BJ (cell line): ENCODE data around the gene C10orf105. TPM values are rescaled to one million over a fixed set of nuclear protein-coding genes. Genes with fewer than 3 reads are reported as not detected.

Source experiments
- CTCF ChIA-PET: fragments of 350-600 bp; formaldehyde crosslinking; extraction: SDS; loops from one replicate; lab custom pipeline; 2021; ENCODE audit warnings: antibody characterized with exemption, inconsistent platforms; lab: Yijun Ruan, JAX
- POLR2A ChIA-PET: fragments of 300-600 bp; sonication (Branson Sonifier 250); formaldehyde crosslinking; extraction: SDS; loops from one replicate; lab custom pipeline; 2021; ENCODE audit warnings: antibody characterized with exemption; lab: Charles Lee
- DNase-seq: peaks from one replicate; pipeline ENCODE4 v3.0.0-alpha.2; 2011; ENCODE audit warnings: low read depth
- H3K27me3 ChIP-seq: 2 replicates; pipeline ENCODE4 v1.6.0; 2011; ENCODE audit warnings: low read length; ENCODE audit not compliant: control insufficient read depth, insufficient read depth
- H3K36me3 ChIP-seq: 2 replicates; pipeline ENCODE4 v1.5.1; 2011; ENCODE audit warnings: low read length; ENCODE audit not compliant: control insufficient read depth, insufficient read depth
- H3K4me3 ChIP-seq: 2 replicates; pipeline ENCODE4 v1.5.1; 2011; ENCODE audit warnings: low read depth, mild to moderate bottlenecking, control low read depth, low read length
- CTCF ChIP-seq: IDR thresholded peaks from 2 replicates; pipeline ENCODE4 v1.5.1; 2011; ENCODE audit warnings: low read depth, mild to moderate bottlenecking, control low read depth, inconsistent platforms, low read length, moderate library complexity; ENCODE audit not compliant: insufficient read depth
- polyA plus RNA-seq: library from polyadenylated mRNA; depleted of rRNA; stranded (reverse); fragments of >200 nt; gene quantifications from 2 replicates; pipeline ENCODE4 v1.2.3, GENCODE V29; 2011

C10orf105 gene
- polyA plus RNA-seq, 1 experiment = 1.1 TPM

GRCh38 chr10:71743866-71744265 is 24.3 kb upstream of the C10orf105 start:
- Histone ChIP-seq H3K27me3 (no peaks in the 10 kb centered on the region), H3K36me3 (no peaks in the 10 kb centered on the region), H3K4me3 (no peak overlapping the region)
- no peak for DNase-seq
- no peak for TF ChIP-seq CTCF
- ChIA-PET POLR2A (no interaction called here), CTCF (interaction anchor here (1.5 kb wide), 1 partner anchor 18 kb away, joined by 5 read pairs; no protein-coding TSS in a partner anchor)

GRCh38 chr10:71743089-71743838 is 23.7 kb upstream of the C10orf105 start:
- POLR2A ChIA-PET = no interaction called here

GRCh38 chr10:71742301-71743088 is 22.9 kb upstream of the C10orf105 start:
- POLR2A ChIA-PET = no interaction called here
- CTCF ChIA-PET = interaction anchor here (0.9 to 1.6 kb wide), 5 partner anchors 17 to 154 kb away, joined by 3 to 5 read pairs (median 4); partner anchors contain the start of gene VSIR
- TF ChIP-seq CTCF = no peak
- Histone ChIP-seq H3K4me3 (no peak overlapping the region), H3K36me3 (no peaks in the 10 kb centered on the region), H3K27me3 (no peaks in the 10 kb centered on the region)
- no peak for DNase-seq

More at GRCh38 chr10:71743089-71743838, 23.7 kb upstream of the C10orf105 start:
- TF ChIP-seq CTCF = no peak
- no peaks in the 10 kb centered on the region for H3K36me3 ChIP-seq
- H3K27me3 ChIP-seq = no peaks in the 10 kb centered on the region
- DNase-seq = no peak
- no peak overlapping the region for H3K4me3 ChIP-seq
- CTCF ChIA-PET = interaction anchor here (0.9 to 1.6 kb wide), 5 partner anchors 17 to 153 kb away, joined by 3 to 5 read pairs (median 4); partner anchors contain the start of gene VSIR

- Histone ChIP-seq H3K4me3 (no peak overlapping the region), H3K27me3 (no peaks in the 10 kb centered on the region), H3K36me3 (no peaks in the 10 kb centered on the region)
- TF ChIP-seq CTCF = no peak
- ChIA-PET POLR2A (no interaction called here), CTCF (interaction anchor here (1.6 kb wide), 1 partner anchor 155 kb away, joined by 3 read pairs; no protein-coding TSS in a partner anchor)
- DNase-seq = no peak
Measured at GRCh38 chr10:71741671-71742070, 22.1 kb upstream of the C10orf105 start.

- H3K36me3 ChIP-seq = no peaks in the 10 kb centered on the region
- POLR2A ChIA-PET = no interaction called here
- TF ChIP-seq CTCF = no peak
- DNase-seq = no peak
- CTCF ChIA-PET = interaction anchor here (1.3 kb wide), 1 partner anchor 13 kb away, joined by 4 read pairs; no protein-coding TSS in a partner anchor
- H3K27me3 ChIP-seq = no peaks in the 10 kb centered on the region
- no peak overlapping the region for H3K4me3 ChIP-seq
Measured at GRCh38 chr10:71741029-71741428, 21.5 kb upstream of the C10orf105 start.
